ENCODE measurements around the gene GANAB. TPM values are rescaled to one million over a fixed set of nuclear protein-coding genes. Genes with fewer than 3 reads are reported as not detected.

GANAB gene
- total RNA-seq, 1 donor from 2014 or later = 271 TPM

- Histone ChIP-seq H3K4me3 (ENCODE audit: low read depth, low read length) (peak overlapping the region; percentile 34), H3K27me3 (ENCODE audit: control insufficient read depth, insufficient read depth, low read length) (no peaks in the 10 kb centered on the region), H3K36me3 (ENCODE audit: control insufficient read depth, insufficient read depth, low read length) (no peaks in the 10 kb centered on the region)
- no peak for DNase-seq (ENCODE audit: low read depth)
- TF ChIP-seq CTCF (IDR thresholded peaks at IDR 0.05; ENCODE audit: insufficient read depth, low read length, poor library complexity, severe bottlenecking) = no peak
Observed at GRCh38 chr11:62602141-62603071, 44.0 kb downstream of the GANAB start.

DNA sequence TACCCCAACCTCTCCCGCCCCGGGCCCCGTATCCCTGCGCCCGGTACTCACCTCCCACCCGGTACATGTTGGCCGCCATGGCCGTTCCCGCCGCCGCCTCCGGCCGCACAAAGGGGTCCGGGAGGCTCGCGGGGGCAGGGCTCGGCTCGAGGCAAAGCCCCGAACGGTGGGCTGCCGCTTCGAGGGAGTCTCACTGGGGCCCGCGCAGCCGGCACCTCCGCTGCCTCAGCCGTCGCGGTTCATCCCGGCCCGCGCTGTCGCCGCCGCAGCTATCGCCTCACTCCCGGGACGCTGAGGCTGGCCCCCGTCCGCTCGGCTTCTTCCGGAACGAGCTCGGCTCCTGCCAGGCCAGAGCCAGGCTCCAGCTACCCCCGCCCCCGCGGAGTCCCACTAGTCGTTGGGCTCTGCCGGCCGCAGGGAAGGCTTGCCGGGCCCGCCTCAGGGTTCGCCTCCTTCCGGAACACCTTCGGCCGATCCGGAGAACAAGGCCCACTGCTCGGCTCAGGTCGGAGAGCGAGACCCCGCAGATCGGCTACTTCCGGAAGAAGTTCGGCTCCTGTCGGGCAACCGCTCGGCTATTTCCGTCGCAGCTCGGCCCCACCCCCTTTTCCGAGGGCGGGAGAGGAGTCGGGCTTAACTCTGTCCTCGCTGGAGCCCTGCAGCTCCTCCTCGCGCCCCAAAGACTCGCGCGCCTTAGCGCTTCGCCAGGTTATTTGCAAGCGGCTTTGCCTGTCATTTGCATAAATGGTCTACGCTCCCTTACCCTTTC is 44.9 kb downstream of the GANAB start, which contains the start of gene MTA2:
MTA2 (minus strand) TSS at position 494 of the 769 bp plus-strand sequence; CDS start at position 79, 415 bp downstream.
- no peaks in the 10 kb centered on the region for H3K36me3 ChIP-seq (ENCODE audit: control insufficient read depth, insufficient read depth, low read length)
- peak within 1 kb of the TSS; percentile 84 for H3K4me3 ChIP-seq (ENCODE audit: low read depth, low read length)
- DNase-seq (ENCODE audit: low read depth) = peak; percentile 77
- H3K27me3 ChIP-seq (ENCODE audit: control insufficient read depth, insufficient read depth, low read length) = no peaks in the 10 kb centered on the region
- no peak for TF ChIP-seq CTCF (IDR thresholded peaks at IDR 0.05; ENCODE audit: insufficient read depth, low read length, poor library complexity, severe bottlenecking)

- Histone ChIP-seq H3K4me3 (ENCODE audit: low read depth, low read length) (peak overlapping the region; percentile 84), H3K27me3 (ENCODE audit: control insufficient read depth, insufficient read depth, low read length) (no peaks in the 10 kb centered on the region), H3K36me3 (ENCODE audit: control insufficient read depth, insufficient read depth, low read length) (peaks cover 3% of the 10 kb centered on the region)
- DNase-seq (ENCODE audit: low read depth) = no peak
- TF ChIP-seq CTCF (IDR thresholded peaks at IDR 0.05; ENCODE audit: insufficient read depth, low read length, poor library complexity, severe bottlenecking) = no peak
Observed at GRCh38 chr11:62601122-62601371, 45.4 kb downstream of the GANAB start.

GRCh38 chr11:62600367-62601121 is 45.9 kb downstream of the GANAB start:
- no peak for DNase-seq (ENCODE audit: low read depth)
- H3K4me3 ChIP-seq (ENCODE audit: low read depth, low read length) = peak overlapping the region; percentile 84
- H3K27me3 ChIP-seq (ENCODE audit: control insufficient read depth, insufficient read depth, low read length) = no peaks in the 10 kb centered on the region
- TF ChIP-seq CTCF (IDR thresholded peaks at IDR 0.05; ENCODE audit: insufficient read depth, low read length, poor library complexity, severe bottlenecking) = no peak
- H3K36me3 ChIP-seq (ENCODE audit: control insufficient read depth, insufficient read depth, low read length) = peaks cover 5% of the 10 kb centered on the region

DNA sequence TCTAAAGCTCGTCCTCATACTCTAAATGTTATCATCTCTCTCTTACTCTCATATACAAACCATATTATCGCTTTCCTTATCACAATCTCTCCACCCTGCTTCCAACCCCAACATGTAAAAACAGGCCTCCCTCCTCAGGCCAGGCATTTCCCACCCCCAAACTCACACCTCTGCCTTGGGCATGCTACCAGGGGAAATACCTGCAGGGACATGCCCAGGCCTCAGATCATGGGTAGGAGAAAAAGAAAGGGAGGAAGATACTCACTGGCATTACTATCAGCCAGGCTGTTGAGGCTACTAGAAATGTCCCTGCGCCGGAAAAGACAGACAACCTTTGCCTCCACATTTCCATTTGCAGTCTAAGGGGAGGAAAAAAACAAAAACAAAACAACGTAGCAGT is 46.5 kb downstream of the GANAB start:
- TF ChIP-seq CTCF (IDR thresholded peaks at IDR 0.05; ENCODE audit: insufficient read depth, low read length, poor library complexity, severe bottlenecking) = no peak
- Histone ChIP-seq H3K27me3 (ENCODE audit: control insufficient read depth, insufficient read depth, low read length) (no peaks in the 10 kb centered on the region), H3K4me3 (ENCODE audit: low read depth, low read length) (peak overlapping the region; percentile 84), H3K36me3 (ENCODE audit: control insufficient read depth, insufficient read depth, low read length) (peaks cover 5% of the 10 kb centered on the region)
- DNase-seq (ENCODE audit: low read depth) = no peak

Data from kidney epithelial cell (primary cell).